ENCODE data around the gene MTG2.

The MTG2 gene

GRCh38 chr20:62186887-62187866 is 4.3 kb downstream of the MTG2 start:
- no peak for DNase-seq (ENCODE audit: low spot score)

DNA sequence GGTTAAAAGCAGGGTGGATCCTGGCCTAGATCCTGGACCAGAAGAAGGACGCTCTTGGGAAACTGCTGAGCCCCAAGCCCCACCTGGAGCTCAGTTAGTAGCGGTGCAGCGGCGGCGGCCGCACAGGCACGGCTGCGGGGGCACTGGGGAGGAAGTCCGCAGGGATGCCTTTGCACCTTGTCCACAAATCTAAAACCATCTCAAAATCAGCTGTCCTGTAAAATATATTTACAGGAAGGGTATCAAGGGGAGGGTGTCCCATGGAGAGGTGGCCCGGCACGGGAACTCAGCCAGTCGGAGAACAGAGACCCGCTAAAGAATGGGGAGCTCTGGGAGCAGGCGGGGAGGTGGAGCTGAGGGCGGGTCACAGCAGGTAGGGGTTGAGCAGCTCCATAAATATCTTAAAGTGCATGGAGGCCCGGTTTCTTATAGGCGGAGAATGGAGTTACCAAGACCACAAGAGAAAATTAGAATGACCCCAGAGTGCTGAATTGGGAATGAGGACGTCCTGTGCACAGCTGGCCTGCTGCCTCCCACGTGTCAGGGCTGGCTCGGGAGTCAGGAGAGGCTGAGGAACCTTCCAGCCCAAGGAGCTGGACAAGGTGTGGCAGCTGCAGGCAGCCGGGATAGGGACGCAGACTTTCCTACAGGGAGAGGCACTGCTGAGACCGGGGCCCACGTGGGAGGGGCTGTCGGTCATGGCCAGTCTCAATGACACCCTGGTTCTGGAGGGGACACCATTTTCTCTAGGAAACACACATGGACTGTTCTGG is 8.0 kb downstream of the MTG2 start:
- no peak for DNase-seq (ENCODE audit: low spot score)

GRCh38 chr20:62191781-62192559 is 9.1 kb downstream of the MTG2 start:
- DNase-seq (ENCODE audit: low spot score) = no peak

GRCh38 chr20:62192635-62193034 is 9.8 kb downstream of the MTG2 start:
- DNase-seq (ENCODE audit: low spot score) = no peak

DNA sequence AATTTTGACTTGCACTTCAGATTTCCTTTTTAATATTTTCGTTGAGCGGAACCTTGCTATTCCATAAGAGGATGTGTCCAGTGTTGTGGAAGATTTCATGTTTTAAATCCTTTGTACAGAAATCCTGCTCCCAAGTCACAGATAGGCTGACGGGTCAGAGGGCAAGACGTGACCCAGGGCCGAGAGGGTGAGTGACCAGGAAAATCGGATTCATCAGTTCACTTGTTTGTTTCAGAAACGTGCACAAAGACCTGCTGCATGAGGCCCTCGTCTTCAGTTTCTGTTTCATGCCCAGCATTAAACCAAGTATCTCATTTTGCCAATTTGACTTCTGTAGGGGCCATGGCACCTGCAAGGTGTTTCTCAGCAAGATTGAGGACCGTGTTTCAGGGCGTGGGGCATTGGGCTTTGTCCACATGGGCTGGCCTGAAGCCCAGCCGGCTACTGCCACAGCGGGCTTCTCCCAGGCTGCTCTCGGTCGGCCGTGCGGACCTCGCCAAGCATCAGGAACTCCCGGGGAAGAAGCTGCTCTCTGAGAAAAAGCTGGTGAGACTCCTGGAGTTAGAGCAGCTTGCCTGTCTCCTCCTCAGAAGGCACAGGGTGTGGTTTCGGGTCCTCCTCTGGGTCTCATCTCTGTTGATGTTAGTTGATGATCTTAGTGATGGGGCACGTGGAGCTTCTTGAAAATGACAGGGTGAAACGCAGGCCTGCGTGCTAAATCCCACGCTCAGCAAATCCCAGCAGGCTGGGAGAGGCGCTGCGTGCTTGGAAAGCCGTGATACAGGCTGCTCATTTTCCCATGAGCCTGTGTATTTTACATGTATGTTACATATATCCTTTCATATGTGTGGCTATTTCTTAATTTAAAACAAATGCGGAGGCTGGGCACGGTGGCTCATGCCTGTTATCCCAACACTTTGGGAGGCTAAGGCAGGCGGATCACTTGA is 10.5 kb downstream of the MTG2 start:
- DNase-seq (ENCODE audit: low spot score) = no peak

GRCh38 chr20:62195075-62195405 is 12.2 kb downstream of the MTG2 start:
- DNase-seq (ENCODE audit: low spot score) = no peak

DNA sequence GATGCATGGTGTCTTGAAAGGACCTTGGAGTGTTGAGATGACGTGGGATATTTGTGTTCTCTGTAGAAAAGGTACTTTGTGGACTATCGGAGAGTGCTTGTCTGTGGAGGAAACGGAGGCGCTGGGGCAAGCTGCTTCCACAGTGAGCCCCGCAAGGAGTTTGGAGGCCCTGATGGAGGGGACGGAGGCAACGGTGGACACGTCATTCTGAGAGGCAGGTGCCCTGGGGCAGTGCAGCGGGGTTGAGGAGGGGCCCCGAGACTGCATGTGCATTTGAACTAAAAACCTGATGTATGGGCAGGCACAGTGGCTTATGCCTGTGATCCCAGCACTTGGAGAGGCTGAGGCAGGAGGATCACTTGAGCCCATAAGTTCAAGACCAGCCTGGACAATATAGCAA is 12.9 kb downstream of the MTG2 start:
- DNase-seq (ENCODE audit: low spot score) = no peak

GRCh38 chr20:62196286-62196685 is 13.5 kb downstream of the MTG2 start:
- DNase-seq (ENCODE audit: low spot score) = no peak

- DNase-seq (ENCODE audit: low spot score) = no peak
Observed at GRCh38 chr20:62197311-62197710, 14.5 kb downstream of the MTG2 start.

- DNase-seq (ENCODE audit: low spot score) = no peak
Observed at GRCh38 chr20:62197801-62198200, 15.0 kb downstream of the MTG2 start.

- DNase-seq (ENCODE audit: low spot score) = no peak
Observed at GRCh38 chr20:62198496-62198895, 15.7 kb downstream of the MTG2 start.

DNA sequence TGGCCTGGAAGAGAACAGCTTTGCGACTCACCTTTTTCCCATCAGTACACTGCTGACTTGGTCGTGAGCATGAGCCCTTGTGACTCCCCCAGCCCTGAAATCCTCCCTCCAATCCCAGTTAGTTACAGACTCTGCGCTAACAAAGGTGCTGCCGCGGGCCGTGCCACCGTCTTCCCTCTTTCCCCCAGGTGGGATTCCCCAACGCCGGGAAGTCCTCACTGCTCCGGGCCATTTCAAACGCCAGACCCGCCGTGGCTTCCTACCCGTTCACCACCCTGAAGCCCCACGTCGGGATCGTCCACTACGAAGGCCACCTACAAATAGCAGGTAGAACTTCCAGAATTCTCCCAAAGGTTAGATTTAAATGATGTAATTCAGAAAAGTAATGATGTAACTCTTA is 16.1 kb downstream of the MTG2 start:
- no peak for DNase-seq (ENCODE audit: low spot score)

DNA sequence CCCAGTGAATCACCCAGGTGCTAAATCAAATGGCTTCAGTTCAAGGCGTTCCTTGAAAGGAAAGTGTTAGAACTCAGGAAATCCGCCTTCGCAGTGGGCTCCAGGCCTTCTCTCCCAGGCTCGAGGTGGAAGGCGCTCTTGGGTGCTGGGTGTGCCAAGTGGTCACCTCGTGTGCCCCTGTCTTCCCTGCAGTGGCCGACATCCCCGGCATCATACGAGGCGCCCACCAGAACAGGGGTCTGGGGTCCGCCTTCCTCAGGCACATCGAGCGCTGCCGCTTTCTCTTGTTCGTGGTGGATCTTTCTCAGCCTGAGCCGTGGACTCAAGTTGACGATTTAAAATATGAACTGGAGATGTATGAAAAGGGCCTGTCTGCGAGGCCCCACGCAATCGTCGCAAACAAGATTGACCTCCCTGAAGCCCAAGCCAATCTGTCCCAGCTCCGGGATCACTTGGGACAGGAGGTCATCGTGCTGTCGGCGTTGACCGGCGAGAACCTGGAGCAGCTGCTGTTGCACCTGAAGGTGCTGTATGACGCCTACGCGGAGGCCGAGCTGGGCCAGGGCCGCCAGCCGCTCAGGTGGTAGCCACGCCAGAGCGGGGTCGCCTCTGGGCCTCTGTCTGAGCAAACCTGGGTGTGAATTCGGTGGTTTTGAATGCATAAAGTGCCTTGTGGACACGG is 17.8 kb downstream of the MTG2 start:
- no peak for DNase-seq (ENCODE audit: low spot score)

DNA sequence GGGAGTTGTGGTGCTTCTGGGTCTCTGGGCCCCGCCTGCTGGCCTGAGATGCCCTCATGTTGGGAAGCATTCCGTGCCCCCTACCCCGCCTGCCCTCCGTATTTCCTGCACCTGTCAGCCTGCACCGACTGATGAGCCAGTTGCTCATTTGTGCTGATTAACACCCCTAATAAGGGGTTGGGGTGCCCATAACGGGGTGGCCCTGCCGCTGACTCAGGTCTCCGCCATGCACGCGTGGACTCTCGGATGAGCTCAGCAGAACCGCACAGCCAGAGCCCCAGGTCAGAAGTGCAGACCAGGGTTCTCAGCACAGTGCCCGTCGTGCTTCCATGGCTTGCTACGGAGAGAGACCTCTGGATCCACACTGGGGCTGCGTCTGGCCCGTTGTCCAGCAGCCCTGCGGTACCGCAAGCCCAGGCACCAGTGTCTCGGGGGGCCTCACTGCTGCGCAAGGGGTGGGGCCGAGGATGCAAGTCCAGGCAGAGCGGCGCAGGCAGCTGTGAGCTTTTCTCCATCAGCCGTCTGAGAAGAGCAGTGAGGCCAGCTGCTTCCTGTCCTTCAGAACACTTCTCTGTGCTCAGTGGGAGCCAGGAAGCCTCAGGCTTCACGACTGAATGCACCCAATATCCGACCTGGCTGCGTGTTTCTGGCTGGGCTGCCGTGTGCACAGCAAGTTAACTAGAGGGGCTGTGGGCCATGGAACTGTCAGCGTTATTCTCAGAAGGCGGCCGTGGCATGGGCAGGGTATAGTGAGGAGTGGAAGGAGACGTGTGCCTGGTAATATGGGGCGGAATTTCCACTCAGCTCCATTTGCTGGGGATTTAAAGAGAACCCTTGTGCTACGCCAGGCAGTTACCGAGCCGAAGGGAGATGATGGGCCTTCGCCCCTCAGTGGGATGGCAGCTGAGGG is 18.6 kb downstream of the MTG2 start:
- DNase-seq (ENCODE audit: low spot score) = no peak

GRCh38 chr20:62202083-62202395 is 19.2 kb downstream of the MTG2 start:
- no peak for DNase-seq (ENCODE audit: low spot score)

- DNase-seq (ENCODE audit: low spot score) = no peak
Observed at GRCh38 chr20:62202676-62203377, 20.0 kb downstream of the MTG2 start.

- no peak for DNase-seq (ENCODE audit: low spot score)
Observed at GRCh38 chr20:62203378-62204030, 20.7 kb downstream of the MTG2 start.

- no peak for DNase-seq (ENCODE audit: low spot score)
Observed at GRCh38 chr20:62205618-62206387, 23.0 kb downstream of the MTG2 start.
